Measurements from ENCODE around the gene SUPT5H.
A peak's percentile ranks its signal among the peaks of the same experiment; 100 is the strongest.
"Not testable (repeated sequence)": the region's sequence is repeated elsewhere in the genome, so short reads cannot be mapped to it uniquely, and the experiment has no call there.

Gene SUPT5H

DNA sequence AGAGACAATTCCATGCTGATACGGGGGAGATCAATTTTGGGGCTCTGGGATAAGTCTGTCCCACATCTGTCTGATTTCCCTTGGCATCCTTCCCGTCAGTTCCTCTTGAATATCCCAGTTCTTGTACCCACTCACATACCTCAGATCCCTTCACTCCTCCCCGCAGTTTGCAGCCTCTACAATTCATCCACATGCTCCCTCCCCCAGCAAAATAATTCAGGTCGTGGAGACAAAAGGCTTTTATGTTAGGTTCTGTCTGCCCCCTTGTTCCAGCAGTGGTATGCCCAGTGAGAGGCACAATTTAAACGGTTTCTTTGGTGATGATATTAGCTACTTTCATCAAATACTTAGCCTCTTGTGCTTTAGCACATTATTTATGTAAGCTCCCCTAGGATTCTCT is 19.2 kb upstream of the SUPT5H start:
- no peak for DNase-seq

DNA sequence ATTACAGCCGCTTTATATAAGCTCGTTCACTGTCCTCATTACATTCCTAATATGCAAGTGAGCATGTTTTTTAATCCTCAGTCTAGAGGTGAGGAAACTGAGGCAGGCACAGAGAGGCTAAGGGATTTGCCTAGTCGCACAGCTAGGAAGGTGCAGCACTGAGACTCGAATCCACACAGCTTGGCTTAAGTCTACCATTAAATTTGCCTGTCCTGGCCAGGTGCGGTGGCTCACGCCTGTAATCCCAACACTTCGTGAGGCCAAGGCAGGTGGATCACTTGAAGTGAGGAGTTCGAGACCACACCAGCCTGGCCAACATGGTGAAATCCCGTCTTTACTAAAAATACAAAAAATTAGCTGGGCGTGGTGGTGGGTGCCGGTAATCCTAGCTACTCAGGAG is 17.7 kb upstream of the SUPT5H start:
- no peak for DNase-seq

DNA sequence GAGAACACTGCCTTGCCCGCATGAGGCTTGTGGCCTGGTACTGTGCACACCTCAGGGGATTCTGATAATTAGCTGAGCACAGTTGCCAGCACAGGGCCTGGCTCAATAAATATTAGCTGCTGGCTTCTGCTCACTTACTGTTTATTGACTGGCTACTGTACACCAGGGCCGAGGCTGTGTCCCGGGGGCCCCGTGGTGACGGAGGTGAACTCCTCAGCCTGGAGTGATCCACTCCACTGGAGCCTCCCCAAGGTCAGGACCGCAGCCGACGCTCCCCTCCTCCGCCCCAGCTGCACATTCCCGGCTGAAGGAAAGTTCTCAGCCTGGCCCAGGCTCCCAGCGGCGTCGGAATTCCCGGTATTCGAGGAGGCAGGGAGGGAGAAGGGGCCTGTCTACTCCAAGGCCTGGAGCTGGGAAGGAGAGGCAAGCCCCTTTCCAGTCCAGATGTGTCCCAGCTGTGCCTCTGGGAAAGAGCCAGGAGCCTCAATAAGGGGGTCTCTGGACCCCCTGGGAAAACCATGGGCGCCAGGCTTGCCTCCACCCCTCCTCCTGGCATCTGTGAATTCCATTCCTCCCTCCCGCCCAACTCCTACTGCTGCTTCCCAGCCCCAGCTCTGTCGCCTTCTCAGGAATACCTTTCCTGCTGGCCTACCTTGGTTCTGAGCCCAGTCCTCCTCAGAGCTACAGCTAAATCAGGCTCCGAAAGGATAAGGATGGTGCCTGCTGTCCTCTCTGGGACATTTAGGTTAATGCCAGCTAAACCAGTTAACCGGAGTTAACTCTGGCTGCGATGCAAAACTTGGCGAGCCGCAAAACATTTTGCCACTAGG is 16.9 kb upstream of the SUPT5H start:
- DNase-seq = no peak

DNA sequence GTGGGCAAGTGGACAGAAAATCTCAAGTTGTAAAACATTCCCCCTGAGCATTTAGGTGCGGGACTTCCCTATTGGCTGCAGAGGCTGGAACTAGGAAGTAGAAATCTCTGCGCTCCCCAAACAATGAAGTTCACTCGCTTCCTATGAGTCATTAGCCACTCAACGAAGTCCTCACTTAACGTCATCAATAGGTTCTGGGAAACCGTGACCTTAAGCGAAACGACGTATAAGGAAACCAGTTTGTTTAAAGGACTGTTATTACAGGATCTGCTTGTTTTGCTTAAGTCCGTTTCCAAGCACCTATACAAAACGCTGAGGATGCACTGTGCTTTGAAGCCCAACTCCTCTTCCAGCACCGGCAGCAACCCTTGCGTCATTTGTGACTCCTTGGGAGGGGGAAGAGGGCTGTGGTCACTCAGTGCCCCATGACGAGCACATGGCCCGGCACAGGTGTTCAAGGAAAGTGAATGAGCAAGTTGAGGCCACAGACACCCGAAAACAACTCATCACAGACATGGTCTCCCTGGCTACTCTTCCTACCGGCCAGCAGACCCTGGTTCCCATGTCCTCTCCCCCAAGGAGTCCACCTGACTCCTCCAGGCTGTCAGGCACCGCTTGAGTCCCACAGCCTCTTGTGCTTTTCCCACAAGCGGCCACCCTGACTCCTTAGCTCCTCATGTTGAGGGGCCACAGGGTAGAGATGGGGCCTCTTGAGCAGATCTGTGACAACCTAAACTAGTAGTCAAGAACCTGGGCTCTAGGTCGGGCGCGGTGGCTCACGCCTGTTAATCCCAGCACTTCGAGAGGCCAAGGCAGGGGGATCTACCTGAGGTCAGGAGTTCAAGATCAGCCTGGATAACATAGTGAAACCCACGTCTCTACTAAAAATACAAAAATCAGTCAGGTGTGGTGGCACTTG is 14.4 kb upstream of the SUPT5H start:
- peak; percentile 98 for DNase-seq

DNA sequence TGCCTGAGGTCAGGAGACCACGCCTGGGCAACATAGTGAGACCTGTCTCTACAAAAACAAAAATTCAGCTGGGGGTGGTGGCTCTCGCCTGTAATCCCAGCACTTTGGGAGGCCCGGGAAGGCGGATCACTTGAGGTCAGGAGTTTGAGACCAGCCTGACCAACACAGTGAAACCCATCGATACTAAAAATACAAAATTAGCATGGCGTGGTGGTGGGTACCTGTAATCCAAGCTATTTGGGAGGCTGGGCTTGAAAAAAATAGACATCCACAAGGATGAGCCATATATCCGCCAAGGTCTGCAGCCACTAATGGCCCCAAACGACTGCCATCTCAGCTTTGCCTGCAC is 12.7 kb upstream of the SUPT5H start:
- no peak for DNase-seq

DNA sequence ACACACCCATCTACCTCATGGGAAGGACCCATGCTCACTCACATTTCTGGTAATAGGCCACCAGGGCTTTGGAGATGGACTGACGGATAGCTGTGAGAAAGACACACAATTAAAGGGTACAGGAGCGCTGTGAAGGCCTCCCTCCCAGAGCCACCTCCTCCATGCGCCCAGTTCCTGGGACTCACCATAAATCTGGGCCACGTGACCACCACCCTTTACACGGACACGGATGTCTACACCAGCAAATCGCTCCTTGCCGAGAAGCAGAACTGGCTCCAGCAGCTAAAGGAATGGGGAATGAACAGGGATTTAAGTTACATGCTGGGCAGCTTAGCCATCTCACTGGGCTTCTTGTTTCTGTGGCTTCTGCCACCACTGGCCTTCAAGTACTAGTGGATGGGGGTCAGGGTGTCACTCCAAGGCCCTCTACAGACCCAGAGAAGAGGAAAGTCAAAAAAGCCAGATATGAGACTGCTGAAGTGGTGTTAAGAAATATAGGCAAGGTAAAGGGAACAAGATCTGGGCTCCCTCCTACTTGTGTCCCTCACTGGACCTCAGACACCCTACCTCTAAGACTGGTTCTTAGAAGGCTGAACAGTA is 11.8 kb upstream of the SUPT5H start:
- DNase-seq = no peak

DNA sequence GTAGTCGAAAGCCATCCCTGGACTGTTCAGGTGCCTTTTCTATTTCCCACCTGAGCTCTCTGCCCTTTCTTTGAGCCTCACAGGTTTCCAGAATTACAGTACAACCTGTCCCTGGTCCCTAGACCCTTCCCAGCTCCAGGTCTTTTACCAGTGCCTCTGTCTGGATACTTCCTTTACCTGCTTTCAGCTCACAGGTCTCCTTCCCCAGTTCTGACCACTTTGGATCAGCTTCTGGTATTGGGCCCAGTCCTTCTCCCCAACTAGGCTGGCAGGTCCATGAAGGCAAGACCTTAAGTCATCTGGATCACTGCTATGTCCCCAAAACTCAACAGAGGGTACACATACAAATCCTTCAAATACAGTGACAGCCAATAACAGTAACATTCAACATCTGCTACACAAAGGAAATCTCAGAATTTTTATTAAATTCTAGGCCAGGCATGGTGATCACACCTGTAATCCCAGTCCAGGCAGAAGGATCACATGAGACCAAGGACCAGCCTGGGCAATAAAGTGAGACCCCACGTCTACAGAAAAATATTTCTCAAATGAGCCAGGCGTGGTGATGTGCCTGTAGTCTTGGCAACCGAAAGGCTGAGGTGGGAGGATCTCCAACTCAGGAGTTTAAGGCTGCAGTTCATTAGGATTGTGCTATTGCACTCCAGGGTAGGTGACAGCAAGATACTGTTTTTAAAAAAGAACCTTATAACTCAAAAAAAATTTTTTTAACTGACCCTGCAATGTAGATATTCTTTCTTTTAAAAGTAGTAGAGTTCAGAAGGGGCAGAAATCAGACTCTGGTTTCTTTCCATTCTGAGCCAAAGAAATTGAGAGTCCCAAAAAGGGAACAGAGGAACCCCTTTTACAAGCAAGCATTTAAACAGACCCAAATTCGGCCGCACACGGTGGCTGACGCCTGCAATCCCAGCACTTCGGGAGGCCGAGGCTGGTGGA is 11.0 kb upstream of the SUPT5H start:
- no peak for DNase-seq

DNA sequence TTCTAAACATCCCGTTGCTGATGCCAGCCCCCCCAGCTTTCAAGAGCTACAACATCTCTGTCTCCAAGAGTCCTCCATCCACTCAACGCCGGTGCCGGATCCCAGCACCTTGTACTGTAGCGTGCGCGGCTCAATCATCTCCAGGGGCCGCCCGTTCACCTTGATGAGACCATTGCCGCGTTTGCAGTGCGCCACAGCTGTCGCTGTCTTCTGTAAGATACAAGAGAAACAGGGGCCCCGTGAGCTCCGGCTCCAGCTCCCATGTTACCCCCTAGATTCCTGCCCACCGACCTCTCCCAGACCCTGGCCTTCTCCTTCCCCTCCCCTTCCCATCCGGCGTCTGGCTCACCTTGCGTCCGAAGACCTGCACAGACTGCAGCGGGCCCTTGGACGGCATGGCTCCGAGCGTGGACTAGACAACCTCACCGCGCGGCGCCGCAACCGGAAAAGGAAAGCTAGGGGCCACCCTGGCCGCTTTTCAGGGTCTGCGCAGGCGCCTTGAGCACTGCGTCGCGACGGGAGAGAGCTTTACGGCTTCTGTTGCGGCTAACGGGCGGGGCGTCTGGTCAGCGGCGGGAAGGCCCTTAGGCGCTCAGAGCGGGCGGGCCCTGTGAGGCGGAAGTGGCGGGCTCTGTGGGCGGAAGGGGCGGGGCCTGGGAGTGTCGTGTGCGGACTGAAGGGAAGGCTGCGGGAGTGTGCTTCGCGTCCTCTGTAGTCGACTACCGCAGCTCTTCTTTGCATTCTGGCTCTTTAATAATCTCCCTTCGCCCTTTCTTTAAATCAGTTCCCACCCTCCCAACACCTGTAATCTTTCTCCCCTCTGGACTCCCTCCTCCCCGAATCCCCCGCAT is 9.7 kb upstream of the SUPT5H start, which contains the start of gene RPS16:
RPS16 (minus strand) TSS at position 451 of the 851 bp plus-strand sequence; CDS start at position 397, 54 bp downstream.
- peak; percentile 100 for DNase-seq

DNA sequence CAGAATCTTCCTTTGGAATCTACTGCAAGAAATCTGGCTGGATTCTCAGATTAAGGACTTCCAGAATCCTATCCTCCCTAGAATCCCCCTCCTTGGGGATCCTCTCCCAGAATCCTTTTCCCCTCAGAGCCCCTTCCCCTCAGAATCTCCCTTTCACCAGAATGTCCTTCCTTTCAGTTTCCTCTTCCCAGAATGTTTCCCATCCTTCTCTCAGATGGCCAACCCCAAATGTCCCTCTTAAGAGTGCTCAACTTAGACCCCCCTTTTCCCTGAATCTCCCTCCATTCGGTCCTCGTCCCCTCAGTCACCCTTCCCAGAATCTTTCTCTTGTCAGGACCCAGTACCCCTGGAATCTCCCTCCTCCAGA is 9.0 kb upstream of the SUPT5H start:
- no peak for DNase-seq

DNA sequence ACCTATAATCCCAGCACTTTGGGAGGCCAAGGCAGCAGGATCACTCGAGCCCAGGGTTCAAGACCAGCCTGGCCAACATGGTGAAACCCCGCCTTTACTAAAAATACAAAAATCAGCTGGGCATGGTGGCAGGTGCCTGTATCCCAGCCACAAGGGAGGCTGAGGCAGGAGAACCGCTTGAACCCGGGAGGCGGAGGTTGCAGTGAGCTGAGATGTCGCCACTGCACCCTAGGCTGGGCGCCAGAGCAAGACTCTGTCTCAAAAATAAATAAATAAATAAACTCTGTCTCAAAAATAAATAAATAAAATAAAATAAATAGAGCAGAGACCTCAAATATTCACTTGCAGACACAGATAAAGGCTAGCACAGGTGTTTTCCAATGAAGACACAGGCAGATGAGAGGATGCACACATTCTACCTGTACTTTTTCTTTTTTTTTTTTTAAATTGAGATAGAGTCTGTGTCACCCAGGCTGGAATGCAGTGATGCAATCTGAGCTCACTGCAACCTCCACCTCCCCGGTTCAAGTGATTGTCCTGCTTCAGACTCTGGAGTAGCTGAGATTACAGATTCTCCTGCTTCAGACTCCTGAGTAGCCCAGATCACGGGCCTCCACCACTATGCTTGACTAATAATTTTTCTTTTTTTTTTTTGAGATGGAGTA is 7.0 kb upstream of the SUPT5H start:
- DNase-seq = peak; percentile 11

DNA sequence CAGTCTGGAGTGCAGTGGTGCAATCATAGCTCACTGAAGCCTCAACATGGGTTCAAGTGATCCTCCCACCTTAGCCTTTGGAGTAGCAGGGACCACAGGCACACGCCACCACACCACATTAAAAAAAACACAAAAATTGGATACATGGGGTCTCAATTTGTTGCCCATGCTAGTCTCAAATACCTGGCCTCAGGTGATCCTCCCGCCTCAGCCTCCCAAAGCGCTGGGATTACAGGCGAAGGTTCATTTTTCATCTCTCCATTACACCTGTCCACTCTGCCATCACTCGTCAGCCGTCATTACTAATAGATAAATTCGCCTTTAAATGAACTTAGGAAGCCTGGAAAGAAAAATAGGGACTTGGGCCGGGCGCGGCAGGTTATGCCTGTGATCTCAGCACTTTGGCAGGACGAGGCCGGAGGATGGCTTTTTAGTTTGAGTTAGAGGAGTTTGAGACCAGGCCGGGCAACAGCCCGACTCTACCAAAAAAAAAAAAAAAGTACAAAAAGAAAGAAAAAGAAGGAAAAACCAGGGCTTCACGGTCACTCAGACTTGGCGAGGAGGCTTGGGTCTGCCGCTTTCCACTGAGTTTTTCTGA is 685 bp upstream of the SUPT5H start:
- DNase-seq = no peak

DNA sequence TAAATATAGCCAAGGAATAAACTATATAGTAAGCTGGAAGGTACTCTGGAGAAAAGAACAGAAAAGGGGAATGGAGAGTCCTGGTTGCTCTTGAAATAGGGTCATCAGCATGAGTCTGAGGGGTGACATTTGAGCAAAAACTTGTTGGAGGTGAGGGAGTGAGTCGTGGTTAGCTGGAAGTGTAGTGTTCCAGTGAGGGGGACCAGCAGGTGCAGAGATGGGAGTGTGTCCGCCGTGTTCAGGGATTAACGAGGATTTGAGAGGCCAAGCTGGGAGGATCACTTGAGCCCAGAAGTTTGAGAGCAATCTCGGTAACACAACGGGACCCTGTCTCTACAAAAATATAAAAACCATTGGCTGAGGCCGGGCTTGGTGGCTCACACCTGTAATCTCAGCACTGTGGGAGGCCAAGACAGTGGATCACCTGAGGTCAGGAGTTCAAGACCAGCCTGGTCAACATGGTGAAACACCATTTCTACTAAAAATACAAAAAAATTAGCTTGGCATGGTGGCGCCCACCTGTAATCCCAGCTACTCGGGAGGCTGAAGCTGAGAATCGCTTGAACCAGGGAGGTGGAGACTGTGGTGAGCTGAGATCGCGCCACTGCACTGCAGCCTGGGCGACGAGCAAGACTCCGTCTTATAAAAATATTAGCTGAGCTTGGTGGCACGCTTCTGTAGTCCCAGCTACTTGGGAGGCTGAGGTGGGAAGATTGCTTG is 1.1 kb downstream of the SUPT5H start:
- DNase-seq = no peak

DNA sequence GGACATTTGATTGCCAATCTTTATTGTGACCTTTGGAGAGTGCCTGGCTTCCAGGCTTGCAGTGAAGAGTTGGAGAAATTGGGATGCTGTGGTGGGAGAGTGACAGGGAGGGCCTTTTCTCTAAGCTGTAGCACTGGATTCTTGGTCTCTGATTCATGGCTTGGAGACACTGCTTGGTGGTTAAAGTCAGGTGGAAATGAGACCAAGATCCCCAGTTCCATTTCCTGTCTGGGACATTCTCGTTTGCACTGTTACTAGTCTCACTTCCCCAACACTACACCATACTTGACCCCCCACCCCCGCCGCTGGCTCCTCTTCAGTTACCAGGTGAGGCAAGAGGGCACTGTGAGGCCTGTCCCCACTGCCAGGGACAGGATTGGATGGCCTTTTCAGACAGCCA is 2.9 kb downstream of the SUPT5H start:
- peak; percentile 77 for DNase-seq

DNA sequence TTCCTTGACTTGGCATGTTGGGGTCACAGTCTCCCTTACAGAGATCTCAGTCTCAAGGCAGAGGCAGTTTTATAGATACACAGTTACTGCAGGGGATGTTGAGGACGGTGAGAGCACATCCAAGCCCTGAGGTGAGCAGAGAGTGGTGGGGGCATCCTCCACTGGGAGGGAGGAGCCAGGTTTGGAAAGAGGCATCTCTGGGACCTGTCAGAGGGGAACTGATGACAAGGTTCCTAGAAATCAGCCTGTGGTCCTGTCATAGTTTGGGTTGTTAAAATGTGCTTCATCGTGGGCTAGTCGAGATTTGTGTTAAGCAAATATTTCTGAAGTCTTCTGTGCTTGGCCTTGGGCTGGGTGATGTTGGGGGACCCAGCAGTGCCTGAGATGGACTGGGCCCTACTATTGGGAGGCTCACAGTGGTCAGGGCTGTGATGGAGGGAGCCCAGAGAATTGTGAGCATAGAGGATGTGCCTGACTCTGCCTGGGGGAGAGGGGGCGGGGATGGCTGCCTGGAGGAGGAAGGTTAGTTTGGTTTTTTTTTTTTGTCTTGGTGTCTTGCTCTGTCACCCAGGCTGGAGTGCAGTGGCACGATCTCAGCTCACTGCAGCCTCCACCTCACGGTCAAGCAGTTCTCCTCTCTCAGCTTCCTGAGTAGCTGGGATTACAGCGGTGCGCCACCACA is 3.9 kb downstream of the SUPT5H start:
- DNase-seq = no peak

DNA sequence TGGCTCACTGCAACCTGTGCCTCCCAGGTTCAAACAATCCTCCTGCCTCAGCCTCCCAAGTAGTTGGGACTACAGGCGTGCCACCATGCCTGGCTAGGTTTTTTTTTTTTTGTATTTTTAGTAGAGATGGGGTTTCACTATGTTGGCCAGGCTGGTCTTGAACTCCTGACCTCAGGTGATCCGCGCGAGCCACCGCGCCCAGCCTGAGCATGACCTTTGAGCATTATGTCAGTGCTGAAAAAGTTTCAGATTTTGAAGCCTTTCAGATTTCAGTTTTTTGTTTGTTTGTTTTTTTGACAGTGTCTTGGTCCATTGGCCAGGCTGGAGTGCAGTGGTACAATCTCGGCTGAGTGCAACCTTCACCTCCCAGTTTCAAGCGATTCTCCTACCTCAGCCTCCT is 5.9 kb downstream of the SUPT5H start:
- DNase-seq = not testable (repeated sequence)

DNA sequence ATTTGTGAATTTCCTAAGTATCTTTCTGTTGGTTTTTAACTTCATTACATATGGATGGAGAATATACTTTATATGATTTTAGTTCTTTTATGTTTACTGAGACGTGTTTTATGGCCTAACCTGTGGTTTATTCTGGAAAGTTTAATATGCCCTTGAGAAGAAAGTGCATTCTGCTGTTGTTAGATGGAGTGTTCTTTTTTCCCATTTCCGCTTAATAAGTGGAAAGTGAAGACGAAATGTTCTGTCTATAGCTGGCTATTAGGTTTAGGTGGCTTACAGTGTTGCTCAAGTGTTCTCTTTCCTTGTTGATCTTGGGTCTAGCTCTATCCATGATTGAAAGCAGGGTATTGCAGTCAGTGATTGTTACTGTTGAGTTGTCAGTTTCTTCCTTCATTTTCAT is 18.0 kb downstream of the SUPT5H start:
- DNase-seq = no peak

DNA sequence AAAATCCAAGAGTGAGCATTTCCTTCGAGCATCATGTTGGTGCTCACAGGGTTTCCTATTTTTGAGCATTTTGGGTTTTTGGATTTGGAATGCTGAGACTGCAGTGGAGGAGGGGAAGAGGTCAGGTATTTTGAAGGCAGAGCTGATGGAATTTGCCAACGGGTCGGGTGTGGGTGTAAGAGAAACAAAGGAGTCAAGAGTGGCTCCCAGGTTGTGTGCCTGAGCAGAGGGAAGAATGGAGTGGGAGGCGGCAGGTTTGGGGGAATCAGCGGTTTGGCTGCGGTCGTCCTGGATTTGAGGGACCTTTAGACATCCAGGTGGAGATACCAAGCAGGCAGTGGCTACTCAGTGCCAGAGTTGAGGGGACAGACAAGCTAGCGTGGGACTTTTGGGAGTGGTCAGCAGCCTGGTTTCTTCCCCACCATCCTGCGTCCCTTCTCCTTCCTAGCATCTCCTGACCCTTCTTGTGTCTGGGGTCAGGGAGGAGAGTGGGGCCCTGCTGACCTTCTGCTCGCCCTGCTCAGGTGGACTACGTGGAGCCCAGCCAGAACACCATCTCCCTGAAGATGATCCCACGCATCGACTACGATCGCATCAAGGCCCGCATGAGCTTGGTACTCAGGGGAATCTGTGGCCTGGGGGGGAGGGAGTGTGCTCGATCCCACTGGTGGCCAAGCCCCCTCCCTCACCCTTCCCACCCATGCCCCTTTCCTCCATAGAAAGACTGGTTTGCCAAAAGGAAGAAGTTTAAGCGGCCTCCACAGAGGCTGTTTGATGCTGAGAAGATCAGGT is 20.8 kb downstream of the SUPT5H start:
- DNase-seq = no peak

DNA sequence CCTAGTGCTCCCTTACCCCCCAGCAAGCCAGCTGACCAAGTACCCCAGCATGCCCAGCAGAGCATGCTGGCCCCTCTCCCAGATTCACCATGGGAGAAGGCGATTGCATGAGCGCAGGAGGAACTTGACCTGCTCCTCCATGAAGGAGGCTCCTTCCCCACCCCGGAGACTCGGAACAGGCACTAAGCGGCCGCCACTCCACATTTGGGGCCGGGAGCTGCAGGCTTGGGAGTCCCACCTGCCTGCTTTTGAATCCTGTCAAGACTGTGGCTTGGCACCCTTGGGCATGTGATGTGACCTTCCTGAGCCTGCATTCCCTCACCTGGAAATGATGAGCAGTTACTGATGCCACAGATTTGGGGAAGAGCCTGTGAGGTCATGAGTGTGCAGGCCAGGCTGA is 22.6 kb downstream of the SUPT5H start:
- no peak for DNase-seq
